Calu3 (cell line): ENCODE measurements around the gene CARMIL1. TPM values are rescaled to one million over a fixed set of nuclear protein-coding genes. Genes with fewer than 3 reads are reported as not detected.
A peak's percentile ranks its signal among the peaks of the same experiment; 100 is the strongest.

Experiments used
- BruUV-seq: library from RNA; stranded (reverse); fragments of 400-500 nt; replicated peaks from 2 replicates; lab custom pipeline; 2021; lab: Mats Ljungman, UMichigan
- CTCF ChIA-PET: fragments of 300-600 bp; sonication (Branson Sonifier 250); formaldehyde crosslinking; loops from one replicate; lab custom pipeline; 2022; ENCODE audit warnings: antibody characterized with exemption; lab: Charles Lee
- DNase-seq: peaks from one replicate; pipeline ENCODE4 v3.0.0; 2022
- H3K27ac Mint-ChIP-seq: one replicate; pipeline ENCODE4 v1.8.0; 2022; ENCODE audit warnings: mixed read lengths; ENCODE audit not compliant: unreplicated experiment
- H3K27me3 Mint-ChIP-seq: one replicate; pipeline ENCODE4 v1.8.0; 2022; ENCODE audit warnings: mixed read lengths; ENCODE audit not compliant: unreplicated experiment
- H3K36me3 Mint-ChIP-seq: one replicate; pipeline ENCODE4 v1.8.0; 2022; ENCODE audit warnings: mild to moderate bottlenecking, moderate library complexity, mixed read lengths; ENCODE audit not compliant: insufficient read depth, unreplicated experiment
- H3K4me1 Mint-ChIP-seq: one replicate; pipeline ENCODE4 v1.8.0; 2022; ENCODE audit warnings: mild to moderate bottlenecking, low read depth, mixed read lengths; ENCODE audit not compliant: unreplicated experiment
- H3K4me3 Mint-ChIP-seq: one replicate; pipeline ENCODE4 v1.8.0; 2022; ENCODE audit warnings: mild to moderate bottlenecking, low read depth, moderate library complexity, mixed read lengths; ENCODE audit not compliant: unreplicated experiment
- H3K9me3 Mint-ChIP-seq: one replicate; pipeline ENCODE4 v1.8.0; 2022; ENCODE audit warnings: low read depth, mixed read lengths; ENCODE audit not compliant: unreplicated experiment
- intact Hi-C: fragments of 100-400 bp; cut with micrococcal nuclease; formaldehyde crosslinking; loops from one replicate; pipeline ENCODE4 v1.10.0; 2022; ENCODE audit not compliant: unreplicated experiment
- total RNA-seq: library from RNA; stranded (reverse); gene quantifications from 2 replicates; pipeline ENCODE4 v1.2.3, GENCODE V29; 2022
- TF ChIP-seq, protein P1 (sequence below): fragments of 200-600 bp; IDR thresholded peaks from one replicate; pipeline ENCODE4 v1.8.0; 2022; ENCODE audit warnings: antibody characterized with exemption; ENCODE audit not compliant: unreplicated experiment

Gene CARMIL1
- total RNA-seq, 1 experiment from 2014 or later: 92.4 TPM

DNA sequence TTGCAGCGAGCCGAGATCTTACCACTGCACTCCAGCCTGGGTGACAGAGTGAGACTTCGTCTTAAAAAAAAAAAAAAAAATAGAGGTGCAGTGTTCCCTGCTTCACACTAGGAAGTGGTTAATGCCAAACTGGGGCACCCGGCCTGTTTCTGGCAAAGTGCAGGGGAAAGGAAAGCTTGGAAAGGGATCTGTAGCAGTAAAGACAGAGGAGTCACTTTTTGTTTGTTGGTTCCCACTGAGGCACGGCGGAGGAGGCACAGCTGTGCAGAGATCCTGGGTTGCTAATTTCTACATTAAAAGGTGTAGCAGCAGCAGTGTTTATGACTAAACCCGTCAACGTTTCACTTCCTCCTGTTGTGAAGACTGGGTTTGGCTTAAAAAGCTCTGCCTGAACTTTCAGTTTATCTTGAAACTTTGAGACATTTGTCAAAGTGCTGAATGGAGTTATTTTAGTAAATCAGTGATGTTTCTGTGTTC, 125.6 kb downstream of the CARMIL1 start:
- CTCF ChIA-PET: interaction anchor here (0.5 to 1.9 kb wide), 9 partner anchors 9 to 139 kb away, joined by 3 to 8 read pairs (median 5); partner anchors contain the start of gene CARMIL1
- H3K4me3 Mint-ChIP-seq: peak overlapping the region; percentile 49
- TF ChIP-seq, protein P1, sequence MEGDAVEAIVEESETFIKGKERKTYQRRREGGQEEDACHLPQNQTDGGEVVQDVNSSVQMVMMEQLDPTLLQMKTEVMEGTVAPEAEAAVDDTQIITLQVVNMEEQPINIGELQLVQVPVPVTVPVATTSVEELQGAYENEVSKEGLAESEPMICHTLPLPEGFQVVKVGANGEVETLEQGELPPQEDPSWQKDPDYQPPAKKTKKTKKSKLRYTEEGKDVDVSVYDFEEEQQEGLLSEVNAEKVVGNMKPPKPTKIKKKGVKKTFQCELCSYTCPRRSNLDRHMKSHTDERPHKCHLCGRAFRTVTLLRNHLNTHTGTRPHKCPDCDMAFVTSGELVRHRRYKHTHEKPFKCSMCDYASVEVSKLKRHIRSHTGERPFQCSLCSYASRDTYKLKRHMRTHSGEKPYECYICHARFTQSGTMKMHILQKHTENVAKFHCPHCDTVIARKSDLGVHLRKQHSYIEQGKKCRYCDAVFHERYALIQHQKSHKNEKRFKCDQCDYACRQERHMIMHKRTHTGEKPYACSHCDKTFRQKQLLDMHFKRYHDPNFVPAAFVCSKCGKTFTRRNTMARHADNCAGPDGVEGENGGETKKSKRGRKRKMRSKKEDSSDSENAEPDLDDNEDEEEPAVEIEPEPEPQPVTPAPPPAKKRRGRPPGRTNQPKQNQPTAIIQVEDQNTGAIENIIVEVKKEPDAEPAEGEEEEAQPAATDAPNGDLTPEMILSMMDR: no peak
- H3K36me3 Mint-ChIP-seq: peaks cover 5% of the 10 kb centered on the region
- H3K9me3 Mint-ChIP-seq: no peaks in the 10 kb centered on the region
- no peaks in the 10 kb centered on the region for H3K4me1 Mint-ChIP-seq
- peak overlapping the region; percentile 49 for H3K27ac Mint-ChIP-seq
- BruUV-seq: no TSS peak
- no peaks in the 10 kb centered on the region for H3K27me3 Mint-ChIP-seq
- intact Hi-C loops: loop anchor here (2.0 kb wide), 1 partner anchor 44 kb away; no protein-coding TSS in a partner anchor
- DNase-seq: peak; percentile 13

DNA sequence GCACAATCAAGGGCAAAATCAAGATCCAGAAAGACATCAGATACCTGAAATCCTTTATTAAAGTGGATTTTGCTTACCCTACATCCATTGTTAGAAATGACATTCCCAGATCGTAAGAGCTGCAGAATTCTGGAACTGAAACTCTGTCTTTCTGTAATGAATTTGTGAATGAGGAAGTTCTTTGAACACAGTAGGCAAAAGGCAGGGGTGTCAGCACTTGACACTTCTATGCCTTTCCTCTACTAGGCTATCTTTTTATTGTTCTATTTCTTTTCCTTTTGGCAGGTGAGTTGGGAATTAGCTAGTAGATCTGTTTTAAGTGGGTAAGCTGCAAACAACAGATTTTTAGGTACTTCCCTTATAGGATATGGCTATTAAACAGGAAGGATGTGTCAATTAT, 126.3 kb downstream of the CARMIL1 start:
- Mint-ChIP-seq H3K27ac (no peak overlapping the region), H3K4me1 (no peaks in the 10 kb centered on the region), H3K36me3 (peaks cover 5% of the 10 kb centered on the region), H3K4me3 (no peak overlapping the region), H3K9me3 (no peaks in the 10 kb centered on the region), H3K27me3 (no peaks in the 10 kb centered on the region)
- BruUV-seq: no TSS peak
- no peak for DNase-seq
- CTCF ChIA-PET: interaction anchor here (0.6 to 1.9 kb wide), 6 partner anchors 8 to 140 kb away, joined by 3 to 6 read pairs (median 4); partner anchors contain the start of gene CARMIL1
- TF ChIP-seq, protein P1: no peak
- intact Hi-C loops: loop anchor here (2.0 kb wide), 1 partner anchor 45 kb away; no protein-coding TSS in a partner anchor

DNA sequence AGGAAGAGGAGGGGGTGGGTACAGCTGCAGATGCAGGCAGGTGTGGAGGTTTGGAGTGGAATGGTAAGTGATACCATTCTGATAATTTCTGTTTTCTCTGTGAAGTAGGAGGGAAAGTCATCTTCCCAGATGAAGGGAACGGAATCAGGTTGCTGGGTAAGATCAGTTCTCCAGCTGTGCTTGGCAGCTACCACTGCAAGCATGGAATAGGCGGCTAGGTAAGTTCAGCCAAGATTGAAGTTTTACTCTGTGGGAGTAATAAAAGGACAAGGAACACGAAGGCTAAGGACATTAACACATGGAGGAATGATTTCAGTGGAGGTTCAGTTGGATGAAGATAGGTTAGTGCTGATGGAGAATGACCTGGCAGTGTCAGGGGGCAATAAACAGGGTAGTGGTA, 128.3 kb downstream of the CARMIL1 start:
- CTCF ChIA-PET: interaction anchor here (0.7 kb wide), 1 partner anchor 132 kb away, joined by 6 read pairs; no protein-coding TSS in a partner anchor
- Mint-ChIP-seq H3K36me3 (peaks cover 5% of the 10 kb centered on the region), H3K27ac (no peak overlapping the region), H3K4me1 (peaks cover 8% of the 10 kb centered on the region), H3K27me3 (no peaks in the 10 kb centered on the region), H3K9me3 (no peaks in the 10 kb centered on the region), H3K4me3 (no peak overlapping the region)
- intact Hi-C loops: no loop called here
- DNase-seq: no peak
- BruUV-seq: no TSS peak
- TF ChIP-seq, protein P1: no peak

DNA sequence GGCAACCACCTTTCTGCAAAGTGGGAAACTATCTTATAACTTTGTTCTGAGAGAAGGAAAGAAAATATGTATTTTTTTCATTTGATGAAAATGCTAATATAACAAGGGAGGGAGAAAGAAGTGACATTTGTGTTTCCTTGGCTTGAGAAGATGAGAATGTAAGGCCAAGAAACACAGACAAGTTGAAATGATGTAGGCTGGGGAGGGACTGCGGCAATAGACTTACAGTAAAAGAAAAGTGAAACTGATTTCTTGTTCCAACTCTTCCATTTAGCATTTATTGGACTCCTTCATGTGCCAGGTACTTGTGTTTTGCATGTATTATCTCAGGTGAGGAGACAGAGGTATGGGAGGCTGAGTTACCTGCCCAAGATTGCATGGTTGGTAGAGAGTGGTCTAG, 130.9 kb downstream of the CARMIL1 start:
- intact Hi-C loops: no loop called here
- Mint-ChIP-seq H3K27me3 (no peaks in the 10 kb centered on the region), H3K4me3 (no peak overlapping the region), H3K9me3 (no peaks in the 10 kb centered on the region), H3K27ac (no peak overlapping the region), H3K4me1 (peaks cover 15% of the 10 kb centered on the region), H3K36me3 (no peaks in the 10 kb centered on the region)
- TF ChIP-seq, protein P1: no peak
- no peak for DNase-seq
- CTCF ChIA-PET: no interaction called here
- no TSS peak for BruUV-seq
